Measurements from ENCODE around the gene USF3.

The USF3 gene

GRCh38 chr3:113685124-113685523 is 11.3 kb downstream of the USF3 start:
- TF ChIP-seq CTCF (IDR thresholded peaks at IDR 0.05; ENCODE audit: low read depth, low read length), result no peak
- DNase-seq (ENCODE audit: extremely low read depth, low read depth), result no peak

GRCh38 chr3:113684271-113684819 is 12.1 kb downstream of the USF3 start:
- no peak for DNase-seq (ENCODE audit: extremely low read depth, low read depth)
- no peak for TF ChIP-seq CTCF (IDR thresholded peaks at IDR 0.05; ENCODE audit: low read depth, low read length)

- no peak for TF ChIP-seq CTCF (IDR thresholded peaks at IDR 0.05; ENCODE audit: low read depth, low read length)
- DNase-seq (ENCODE audit: extremely low read depth, low read depth), result no peak
These were observed 17.7 kb downstream of the USF3 start for GRCh38 chr3:113678773-113679172.

- no peak for TF ChIP-seq CTCF (IDR thresholded peaks at IDR 0.05; ENCODE audit: low read depth, low read length)
These were observed 18.7 kb downstream of the USF3 start for GRCh38 chr3:113677737-113678136.

GRCh38 chr3:113676261-113676660 is 20.2 kb downstream of the USF3 start:
- TF ChIP-seq CTCF (IDR thresholded peaks at IDR 0.05; ENCODE audit: low read depth, low read length), result no peak
- DNase-seq (ENCODE audit: extremely low read depth, low read depth), result no peak

More at GRCh38 chr3:113677737-113678136, 18.7 kb downstream of the USF3 start:
- DNase-seq (ENCODE audit: extremely low read depth, low read depth), result no peak

GRCh38 chr3:113673593-113673992 is 22.8 kb downstream of the USF3 start:
- TF ChIP-seq CTCF (IDR thresholded peaks at IDR 0.05; ENCODE audit: low read depth, low read length), result no peak
- no peak for DNase-seq (ENCODE audit: extremely low read depth, low read depth)

GRCh38 chr3:113668015-113668414 is 28.4 kb downstream of the USF3 start:
- TF ChIP-seq CTCF (IDR thresholded peaks at IDR 0.05; ENCODE audit: low read depth, low read length), result no peak
- peak; percentile 25 for DNase-seq (ENCODE audit: extremely low read depth, low read depth)
